GM18867 (cell line): ENCODE measurements around the gene BTBD17.

Source experiments
- ATAC-seq: cut with Tn5 transposase; IDR thresholded peaks from one replicate; pipeline ENCODE4 v1.9.1; 2021; ENCODE audit warnings: mild to moderate bottlenecking, moderate library complexity; ENCODE audit not compliant: unreplicated experiment

BTBD17 gene

GRCh38 chr17:74337834-74338500, 23.7 kb downstream of the BTBD17 start:
- ATAC-seq = no peak

GRCh38 chr17:74336307-74336706, 25.4 kb downstream of the BTBD17 start:
- no peak for ATAC-seq

- no peak for ATAC-seq
Measured at GRCh38 chr17:74335529-74336062, 26.1 kb downstream of the BTBD17 start.

GRCh38 chr17:74334393-74335039, 27.2 kb downstream of the BTBD17 start:
- ATAC-seq = no peak

GRCh38 chr17:74332763-74333283, 28.8 kb downstream of the BTBD17 start:
- no peak for ATAC-seq

- no peak for ATAC-seq
Measured at GRCh38 chr17:74332017-74332650, 29.5 kb downstream of the BTBD17 start.

DNA sequence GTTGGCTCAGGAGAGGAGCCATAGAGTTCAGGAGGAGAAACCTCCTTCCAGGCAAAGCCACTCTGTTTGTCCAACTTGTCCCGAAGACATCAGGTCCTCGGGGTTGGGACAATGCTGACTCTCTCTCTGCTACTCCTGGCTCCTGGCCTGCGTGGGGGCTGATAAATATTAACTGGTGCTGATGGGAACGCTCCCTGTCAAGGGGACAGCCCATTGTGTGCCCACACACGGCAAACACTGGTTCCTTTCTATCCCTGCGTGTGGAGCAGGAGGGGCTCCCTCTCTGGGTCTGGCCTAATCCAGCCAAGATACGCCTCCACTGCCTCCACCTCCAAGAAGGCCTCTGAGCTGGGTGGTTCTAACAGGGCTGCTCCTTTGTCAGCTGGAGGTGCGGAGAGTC, 31.2 kb downstream of the BTBD17 start:
- no peak for ATAC-seq

- ATAC-seq = no peak
Measured at GRCh38 chr17:74329378-74329777, 32.3 kb downstream of the BTBD17 start.

DNA sequence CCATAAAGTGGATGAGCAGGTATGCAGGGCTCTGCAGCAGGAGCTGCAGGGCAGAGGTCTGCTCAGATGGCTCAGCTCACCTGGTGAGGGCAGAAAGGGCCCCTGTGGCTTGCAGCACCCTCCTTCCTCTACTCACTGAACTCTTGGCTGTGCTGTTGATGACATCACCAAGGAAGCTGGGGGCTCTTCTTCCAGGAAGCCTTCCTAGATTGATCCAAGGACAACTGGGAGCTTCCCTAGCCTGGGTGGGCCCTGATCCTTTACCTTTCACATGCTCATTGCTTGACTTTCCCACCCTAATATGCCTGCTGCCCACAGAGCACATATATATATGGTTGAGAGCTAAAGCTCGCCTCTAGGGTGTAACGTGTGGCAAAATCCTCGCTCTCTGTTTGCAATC, 33.2 kb downstream of the BTBD17 start:
- no peak for ATAC-seq

DNA sequence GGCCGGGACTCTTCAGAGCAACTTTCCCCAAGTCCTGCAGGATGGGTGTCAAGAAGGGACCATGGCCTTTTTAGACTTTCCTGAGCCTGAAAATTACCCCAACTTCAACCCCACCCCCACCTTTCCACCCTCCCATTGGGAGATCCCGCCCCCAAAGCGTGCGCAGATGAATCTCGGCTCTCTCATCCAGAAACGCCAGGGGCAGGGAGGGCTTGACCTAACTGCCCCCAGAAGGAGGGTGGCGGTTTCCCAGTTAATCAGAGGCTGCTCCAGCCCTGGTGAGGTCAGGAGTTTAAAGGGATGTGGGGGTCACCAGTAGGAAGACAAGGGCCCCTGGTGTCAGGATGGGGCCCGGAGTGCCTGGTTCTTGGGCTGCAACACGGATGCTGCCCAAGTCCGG, 35.2 kb downstream of the BTBD17 start:
- ATAC-seq = no peak

- peak; percentile 71 for ATAC-seq
Measured at GRCh38 chr17:74325743-74326379, 35.8 kb downstream of the BTBD17 start, which contains the start of gene KIF19. TSS of gene KIF19 (plus strand) at chr17:74326226. CDS start at chr17:74326350, 124 bp downstream.

DNA sequence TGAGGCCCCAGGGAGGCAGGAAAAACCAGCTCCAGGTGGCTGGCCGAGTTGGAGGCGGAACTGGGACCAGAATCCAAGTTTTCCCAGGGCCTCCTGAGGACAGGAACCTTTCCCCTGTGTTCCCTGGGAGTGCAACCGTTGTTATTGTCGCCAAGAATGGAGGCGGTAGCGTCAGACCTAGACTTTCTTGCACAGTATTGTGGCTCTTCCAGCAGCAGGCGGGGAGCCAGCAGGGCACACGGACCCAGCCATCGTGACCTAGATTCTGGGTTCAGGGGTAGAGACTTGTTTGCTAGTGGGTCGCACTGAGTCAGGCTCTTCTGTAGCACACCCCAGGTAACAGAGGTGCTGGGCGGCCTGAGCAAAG, 36.3 kb downstream of the BTBD17 start:
- no peak for ATAC-seq

DNA sequence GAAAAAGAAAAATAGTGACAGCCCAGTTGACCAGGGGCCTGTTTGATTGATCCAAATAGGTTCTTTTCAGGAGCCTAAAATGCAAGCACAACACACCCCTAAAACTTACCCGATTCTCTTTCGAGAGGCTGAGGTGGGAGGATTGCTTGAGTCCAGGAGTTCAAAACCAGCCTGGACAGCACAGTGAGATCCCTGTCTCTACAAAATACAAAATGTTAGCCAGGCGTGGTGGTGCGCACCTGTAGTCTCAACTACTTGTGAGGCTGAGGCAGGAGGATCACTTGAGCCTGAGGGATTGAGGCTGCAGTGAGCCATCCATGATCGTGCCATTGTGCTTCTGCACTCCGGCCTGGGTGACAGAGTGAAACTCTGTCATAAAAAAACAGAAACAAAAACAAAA, 37.1 kb downstream of the BTBD17 start:
- no peak for ATAC-seq

DNA sequence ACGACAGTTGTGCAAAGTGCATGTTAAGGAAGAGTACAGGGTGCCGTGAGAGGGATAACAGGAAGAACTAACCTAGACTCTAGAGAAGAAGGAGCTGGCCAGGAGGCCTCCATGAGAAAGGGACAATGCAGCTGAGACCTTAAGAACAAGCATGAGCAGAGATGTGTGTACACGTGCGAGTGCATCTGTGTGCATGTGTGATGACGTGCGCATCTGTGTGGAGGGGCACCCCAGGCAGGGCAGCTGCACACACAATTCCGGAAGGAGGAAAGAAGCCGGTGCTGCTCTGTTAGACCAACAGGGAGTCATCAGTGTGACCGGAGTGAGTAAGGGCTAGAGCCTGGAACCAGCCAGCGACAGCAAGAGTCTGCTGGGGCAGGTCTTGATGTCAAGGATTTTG, 43.3 kb downstream of the BTBD17 start:
- no peak for ATAC-seq

GRCh38 chr17:74317071-74317470, 44.6 kb downstream of the BTBD17 start:
- ATAC-seq = no peak

DNA sequence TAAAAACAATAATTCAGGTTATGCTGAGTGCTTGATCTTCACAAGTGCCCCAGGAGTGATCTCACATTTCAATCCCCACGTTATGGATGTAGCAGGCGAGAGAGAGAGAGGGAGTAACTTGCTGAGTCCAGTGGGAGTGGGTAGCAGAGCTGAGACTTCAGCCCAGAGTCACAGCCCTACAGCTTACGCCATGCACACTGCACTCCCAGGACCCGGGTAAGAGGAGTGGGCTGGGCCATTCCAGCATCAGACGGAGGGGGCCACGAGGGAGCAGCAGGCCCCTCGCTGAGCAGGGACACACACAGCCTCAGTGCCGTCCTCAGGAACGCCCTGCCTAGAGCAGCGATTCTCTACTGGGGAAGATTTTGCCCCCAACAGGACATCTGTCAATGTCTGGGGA, 45.4 kb downstream of the BTBD17 start:
- ATAC-seq = no peak

DNA sequence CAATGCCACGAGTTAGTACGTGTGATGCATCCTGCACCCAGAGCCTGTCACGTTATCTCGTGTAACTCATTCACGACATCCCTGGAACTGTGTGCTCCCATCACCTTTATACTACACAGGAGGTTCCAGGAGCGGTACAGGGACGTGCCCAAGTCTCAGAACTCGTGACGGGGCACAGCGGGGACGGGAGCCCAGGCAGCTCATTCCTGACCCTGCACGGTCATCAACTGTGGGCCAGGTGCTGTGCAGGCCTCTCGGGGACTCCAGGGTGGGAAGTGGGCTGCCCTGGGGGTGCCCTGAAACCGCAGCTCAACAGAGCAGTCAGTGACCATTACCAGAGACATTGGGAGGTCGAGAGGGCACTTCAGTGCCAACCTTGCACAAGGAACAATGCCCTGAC, 46.8 kb downstream of the BTBD17 start:
- ATAC-seq = no peak

DNA sequence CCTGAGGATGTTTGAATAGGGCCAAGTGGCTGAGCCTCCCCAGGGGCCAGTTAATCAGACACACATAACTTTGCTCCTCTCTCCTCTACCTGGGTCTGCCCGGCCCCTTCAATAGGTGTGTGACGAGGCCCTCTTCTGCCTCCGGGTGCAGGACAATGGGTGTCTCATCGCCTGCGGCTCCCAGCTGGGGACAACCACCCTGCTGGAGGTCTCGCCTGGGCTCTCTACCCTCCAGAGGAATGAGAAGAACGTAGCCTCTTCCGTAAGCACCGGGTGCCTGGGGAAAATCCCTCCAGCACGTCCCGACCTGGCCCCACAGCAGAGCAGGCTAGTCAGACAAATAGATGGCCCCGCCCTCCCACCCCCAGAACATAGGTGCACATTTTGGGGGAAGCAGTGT, 51.8 kb downstream of the BTBD17 start:
- no peak for ATAC-seq

DNA sequence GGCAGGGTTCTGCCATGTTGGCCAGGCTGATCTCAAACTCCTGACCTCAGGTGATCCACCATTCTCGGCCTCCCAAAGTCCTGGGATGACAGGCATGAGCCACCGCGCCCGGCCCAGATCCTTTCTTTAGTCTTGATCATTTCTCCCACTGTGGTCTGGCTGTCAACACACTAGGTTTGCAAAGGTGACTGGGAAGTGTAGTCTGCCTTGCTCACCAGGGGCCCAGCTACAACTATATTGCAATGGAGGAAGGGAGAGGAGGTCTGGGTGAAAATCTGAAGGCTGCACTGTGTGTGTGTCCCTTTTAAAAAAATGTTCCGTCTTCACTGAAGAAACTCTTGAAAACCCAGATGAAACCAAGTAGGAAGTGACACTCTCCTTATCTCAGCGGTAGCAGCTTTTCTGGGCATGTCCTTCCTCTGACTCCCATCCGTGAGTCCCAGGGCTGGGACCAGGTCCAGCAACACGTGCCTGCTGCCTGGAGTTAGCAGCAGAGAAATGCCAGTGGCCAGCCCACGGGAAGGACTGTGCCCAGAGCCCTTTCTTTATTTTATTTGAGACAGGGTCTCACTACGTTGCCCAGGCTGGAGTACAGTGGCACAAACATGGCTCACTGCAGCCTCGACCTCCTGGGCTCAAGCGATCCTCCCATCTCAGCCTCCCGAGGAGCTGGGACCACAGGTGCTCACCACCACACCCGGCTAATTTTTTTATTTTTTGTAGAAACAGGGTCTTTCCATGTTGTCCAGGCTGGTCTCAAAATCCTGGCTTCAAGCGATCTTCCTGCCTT, 53.5 kb downstream of the BTBD17 start:
- ATAC-seq = no peak
